ENCODE measurements around the gene ZNF687. TPM values are rescaled to one million over a fixed set of nuclear protein-coding genes. Genes with fewer than 3 reads are reported as not detected.

ZNF687 gene
- polyA plus RNA-seq, 1 donor (not counting 4 experiments of a cell fraction or from before 2014, with no cell fraction given) = 7.3 TPM

GRCh38 chr1:151243683-151244216 lies 38.3 kb upstream of the ZNF687 start:
- no peaks in the 10 kb centered on the region for H3K27me3 ChIP-seq (ENCODE audit: control insufficient read depth, extremely low read depth, insufficient read depth, low read length)
- no peaks in the 10 kb centered on the region for H3K9me1 ChIP-seq (ENCODE audit: control insufficient read depth, extremely low read depth, insufficient read depth, low read length)
- TF ChIP-seq CTCF (optimal IDR thresholded peaks at IDR 0.05 in 1 of 3, IDR thresholded peaks at IDR 0.05 in 1 of 3, conservative IDR thresholded peaks at IDR 0.05 in 1 of 3; ENCODE audit: extremely low read depth in 1 of 3, insufficient read depth in 2 of 3, low read length in 3 of 3) = no peak
- no peak for TF ChIP-seq EZH2 (IDR thresholded peaks at IDR 0.05; ENCODE audit: low read length)
- dilution Hi-C loops (cut with MboI; ENCODE audit: extremely low pct_ligation_motif_present, low sequenced_read_pairs) = no loop called here
- no peaks in the 10 kb centered on the region for H3K79me2 ChIP-seq (ENCODE audit: control insufficient read depth, insufficient read depth, low read length)
- no peak overlapping the region for H2AFZ ChIP-seq (ENCODE audit: control insufficient read depth, low read length)
- H3K9me3 ChIP-seq (ENCODE audit: control insufficient read depth, low read depth, low read length) = no peaks in the 10 kb centered on the region
- no peak overlapping the region for H3K27ac ChIP-seq (ENCODE audit: control insufficient read depth, insufficient read depth, low read length)
- no peak overlapping the region for H3K4me3 ChIP-seq (ENCODE audit: control insufficient read depth in 2 of 3, extremely low read depth in 1 of 3, insufficient read depth in 2 of 3, low read depth in 1 of 3, low read length in 3 of 3)
- H3K36me3 ChIP-seq (ENCODE audit: control insufficient read depth in 2 of 2, extremely low read depth in 1 of 2, insufficient read depth in 2 of 2, low read length in 2 of 2) = peaks cover 47 to 56% of the 10 kb centered on the region in 2 experiments
- H3K4me2 ChIP-seq (ENCODE audit: control insufficient read depth, extremely low read depth, insufficient read depth, low read depth, low read length) = no peak overlapping the region
- no peaks in the 10 kb centered on the region for H3K4me1 ChIP-seq (ENCODE audit: control insufficient read depth, extremely low read depth, insufficient read depth, low read length)
- no peak for DNase-seq (ENCODE audit: low read depth, low spot score)
- H3K9ac ChIP-seq (ENCODE audit: control insufficient read depth, extremely low read depth, insufficient read depth, low read length) = no peak overlapping the region
- no peaks in the 10 kb centered on the region for H4K20me1 ChIP-seq (ENCODE audit: control insufficient read depth, extremely low read depth, insufficient read depth, low read length)
- FAIRE-seq = no peak

GRCh38 chr1:151246786-151247185 lies 35.3 kb upstream of the ZNF687 start:
- H3K27me3 ChIP-seq (ENCODE audit: control insufficient read depth, extremely low read depth, insufficient read depth, low read length) = no peaks in the 10 kb centered on the region
- H3K4me2 ChIP-seq (ENCODE audit: control insufficient read depth, extremely low read depth, insufficient read depth, low read depth, low read length) = no peak overlapping the region
- no peaks in the 10 kb centered on the region for H3K9me3 ChIP-seq (ENCODE audit: control insufficient read depth, low read depth, low read length)
- H2AFZ ChIP-seq (ENCODE audit: control insufficient read depth, low read length) = no peak overlapping the region
- no peak overlapping the region for H3K27ac ChIP-seq (ENCODE audit: control insufficient read depth, insufficient read depth, low read length)
- H4K20me1 ChIP-seq (ENCODE audit: control insufficient read depth, extremely low read depth, insufficient read depth, low read length) = no peaks in the 10 kb centered on the region
- H3K4me1 ChIP-seq (ENCODE audit: control insufficient read depth, extremely low read depth, insufficient read depth, low read length) = no peaks in the 10 kb centered on the region
- no peak overlapping the region for H3K4me3 ChIP-seq (ENCODE audit: control insufficient read depth in 2 of 3, extremely low read depth in 1 of 3, insufficient read depth in 2 of 3, low read depth in 1 of 3, low read length in 3 of 3)
- dilution Hi-C loops (cut with MboI; ENCODE audit: extremely low pct_ligation_motif_present, low sequenced_read_pairs) = no loop called here
- DNase-seq (ENCODE audit: low read depth, low spot score) (no peak), FAIRE-seq (no peak)
- no peaks in the 10 kb centered on the region for H3K79me2 ChIP-seq (ENCODE audit: control insufficient read depth, insufficient read depth, low read length)
- H3K36me3 ChIP-seq (ENCODE audit: control insufficient read depth in 2 of 2, extremely low read depth in 1 of 2, insufficient read depth in 2 of 2, low read length in 2 of 2) = peaks cover 40% of the 10 kb centered on the region in 2 experiments
- no peaks in the 10 kb centered on the region for H3K9me1 ChIP-seq (ENCODE audit: control insufficient read depth, extremely low read depth, insufficient read depth, low read length)
- H3K9ac ChIP-seq (ENCODE audit: control insufficient read depth, extremely low read depth, insufficient read depth, low read length) = no peak overlapping the region
- TF ChIP-seq CTCF (optimal IDR thresholded peaks at IDR 0.05 in 1 of 3, IDR thresholded peaks at IDR 0.05 in 1 of 3, conservative IDR thresholded peaks at IDR 0.05 in 1 of 3; ENCODE audit: extremely low read depth in 1 of 3, insufficient read depth in 2 of 3, low read length in 3 of 3) (no peak), EZH2 (IDR thresholded peaks at IDR 0.05; ENCODE audit: low read length) (no peak)
